Erythroblast (primary cell): ENCODE results near the gene MKX.

Experiments
- GATA1 ChIP-seq: IDR thresholded peaks from 2 replicates; pipeline ENCODE4 v1.6.1; 2011; ENCODE audit warnings: low read depth, mild to moderate bottlenecking, control low read depth, low read length, moderate library complexity
- POLR2A ChIP-seq: IDR thresholded peaks from 2 replicates; pipeline ENCODE4 v1.6.1; 2011; ENCODE audit warnings: mild to moderate bottlenecking, low read length

DNA sequence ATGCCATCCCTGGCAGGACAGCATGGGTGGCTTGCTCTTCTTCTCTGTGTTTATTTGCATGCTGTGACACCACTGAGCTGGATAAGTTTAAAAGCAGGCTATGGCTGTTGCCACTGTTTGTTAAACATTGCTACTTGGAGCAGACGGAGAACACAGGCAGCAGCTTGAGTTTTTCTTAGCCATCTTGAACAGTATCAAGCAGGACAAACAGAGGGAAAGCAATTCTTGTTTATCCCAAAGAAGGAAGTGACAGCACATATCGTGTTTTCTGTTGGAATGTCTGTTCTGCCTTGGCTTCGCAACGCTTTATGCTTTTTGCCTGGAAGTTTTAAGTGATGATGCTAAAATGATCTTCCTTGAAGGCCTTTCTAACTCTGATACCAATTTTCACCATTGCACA is 73.8 kb downstream of the MKX start:
- TF ChIP-seq POLR2A: no peak
- no peak for TF ChIP-seq GATA1
